GM15510 (cell line): ENCODE results near the gene DLGAP1.

Experiments
- POLR2A ChIP-seq: IDR thresholded peaks from 3 replicates; pipeline ENCODE4 v1.6.1; 2011; ENCODE audit warnings: borderline replicate concordance; ENCODE audit not compliant: insufficient read length; ENCODE audit errors: extremely low read depth

Gene DLGAP1

GRCh38 chr18:3723554-3723953, 731.6 kb downstream of the DLGAP1 start:
- no peak for TF ChIP-seq POLR2A

GRCh38 chr18:3722649-3723433, 732.3 kb downstream of the DLGAP1 start:
- no peak for TF ChIP-seq POLR2A

- no peak for TF ChIP-seq POLR2A
Observed at GRCh38 chr18:3721771-3722648, 733.1 kb downstream of the DLGAP1 start.

- TF ChIP-seq POLR2A = no peak
Observed at GRCh38 chr18:3720818-3721545, 734.1 kb downstream of the DLGAP1 start.

GRCh38 chr18:3720159-3720558, 734.9 kb downstream of the DLGAP1 start:
- TF ChIP-seq POLR2A = no peak

- no peak for TF ChIP-seq POLR2A
Observed at GRCh38 chr18:3717376-3718025, 737.6 kb downstream of the DLGAP1 start.

GRCh38 chr18:3716116-3716660, 738.9 kb downstream of the DLGAP1 start:
- no peak for TF ChIP-seq POLR2A

GRCh38 chr18:3715231-3716080, 739.7 kb downstream of the DLGAP1 start:
- no peak for TF ChIP-seq POLR2A

GRCh38 chr18:3713708-3714107, 741.4 kb downstream of the DLGAP1 start:
- TF ChIP-seq POLR2A = no peak

- TF ChIP-seq POLR2A = no peak
Observed at GRCh38 chr18:3713166-3713565, 741.9 kb downstream of the DLGAP1 start.

- no peak for TF ChIP-seq POLR2A
Observed at GRCh38 chr18:3712491-3712890, 742.6 kb downstream of the DLGAP1 start.

GRCh38 chr18:3710712-3711301, 744.3 kb downstream of the DLGAP1 start:
- TF ChIP-seq POLR2A = no peak

- TF ChIP-seq POLR2A = no peak
Observed at GRCh38 chr18:3709205-3709604, 745.9 kb downstream of the DLGAP1 start.

- TF ChIP-seq POLR2A = no peak
Observed at GRCh38 chr18:3706279-3707097, 748.6 kb downstream of the DLGAP1 start.
